BJ (cell line): Measurements from ENCODE around the gene PPIP5K2. TPM values are rescaled to one million over a fixed set of nuclear protein-coding genes. Genes with fewer than 3 reads are reported as not detected.

ENCODE experiments used
- CTCF ChIA-PET: fragments of 350-600 bp; formaldehyde crosslinking; extraction: SDS; loops from one replicate; lab custom pipeline; 2021; ENCODE audit warnings: antibody characterized with exemption, inconsistent platforms; lab: Yijun Ruan, JAX
- POLR2A ChIA-PET: fragments of 300-600 bp; sonication (Branson Sonifier 250); formaldehyde crosslinking; extraction: SDS; loops from one replicate; lab custom pipeline; 2021; ENCODE audit warnings: antibody characterized with exemption; lab: Charles Lee
- DNase-seq: peaks from one replicate; pipeline ENCODE4 v3.0.0-alpha.2; 2011; ENCODE audit warnings: low read depth
- H3K27me3 ChIP-seq: 2 replicates; pipeline ENCODE4 v1.6.0; 2011; ENCODE audit warnings: low read length; ENCODE audit not compliant: control insufficient read depth, insufficient read depth
- H3K36me3 ChIP-seq: 2 replicates; pipeline ENCODE4 v1.5.1; 2011; ENCODE audit warnings: low read length; ENCODE audit not compliant: control insufficient read depth, insufficient read depth
- H3K4me3 ChIP-seq: 2 replicates; pipeline ENCODE4 v1.5.1; 2011; ENCODE audit warnings: low read depth, mild to moderate bottlenecking, control low read depth, low read length
- polyA plus RNA-seq: library from polyadenylated mRNA; depleted of rRNA; stranded (reverse); fragments of >200 nt; gene quantifications from 2 replicates; pipeline ENCODE4 v1.2.3, GENCODE V29; 2011
- TF ChIP-seq, protein P1 (sequence below): IDR thresholded peaks from 2 replicates; pipeline ENCODE4 v1.5.1; 2011; ENCODE audit warnings: low read depth, mild to moderate bottlenecking, control low read depth, inconsistent platforms, low read length, moderate library complexity; ENCODE audit not compliant: insufficient read depth

PPIP5K2 gene
- polyA plus RNA-seq, 1 experiment, result 33.6 TPM

DNA sequence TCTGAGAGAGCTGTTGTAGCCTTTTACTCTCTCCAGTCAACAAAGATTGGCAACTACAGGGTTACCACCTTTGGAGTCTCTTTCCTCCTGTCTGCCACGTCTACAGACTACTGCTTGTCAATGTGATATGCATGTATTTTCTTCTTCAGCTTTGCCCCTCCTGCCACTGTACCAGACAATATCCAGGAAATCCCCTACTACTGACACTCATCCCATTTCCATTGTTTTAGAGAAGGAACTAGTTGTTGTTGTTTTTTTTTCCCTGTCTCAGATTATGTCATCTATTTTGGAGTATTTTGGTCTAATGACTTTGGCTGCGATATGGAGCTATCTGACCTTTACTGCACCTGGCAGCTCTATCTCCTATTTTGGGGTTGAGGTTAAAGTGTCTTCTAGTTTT, 88.4 kb downstream of the PPIP5K2 start:
- ChIA-PET POLR2A (interaction anchor here (0.6 kb wide), 1 partner anchor 253 kb away, joined by 3 read pairs; no protein-coding TSS in a partner anchor), CTCF (interaction anchor here (1.0 kb wide), 1 partner anchor 28 kb away, joined by 4 read pairs; no protein-coding TSS in a partner anchor)
- no peak for DNase-seq
- TF ChIP-seq, protein P1, sequence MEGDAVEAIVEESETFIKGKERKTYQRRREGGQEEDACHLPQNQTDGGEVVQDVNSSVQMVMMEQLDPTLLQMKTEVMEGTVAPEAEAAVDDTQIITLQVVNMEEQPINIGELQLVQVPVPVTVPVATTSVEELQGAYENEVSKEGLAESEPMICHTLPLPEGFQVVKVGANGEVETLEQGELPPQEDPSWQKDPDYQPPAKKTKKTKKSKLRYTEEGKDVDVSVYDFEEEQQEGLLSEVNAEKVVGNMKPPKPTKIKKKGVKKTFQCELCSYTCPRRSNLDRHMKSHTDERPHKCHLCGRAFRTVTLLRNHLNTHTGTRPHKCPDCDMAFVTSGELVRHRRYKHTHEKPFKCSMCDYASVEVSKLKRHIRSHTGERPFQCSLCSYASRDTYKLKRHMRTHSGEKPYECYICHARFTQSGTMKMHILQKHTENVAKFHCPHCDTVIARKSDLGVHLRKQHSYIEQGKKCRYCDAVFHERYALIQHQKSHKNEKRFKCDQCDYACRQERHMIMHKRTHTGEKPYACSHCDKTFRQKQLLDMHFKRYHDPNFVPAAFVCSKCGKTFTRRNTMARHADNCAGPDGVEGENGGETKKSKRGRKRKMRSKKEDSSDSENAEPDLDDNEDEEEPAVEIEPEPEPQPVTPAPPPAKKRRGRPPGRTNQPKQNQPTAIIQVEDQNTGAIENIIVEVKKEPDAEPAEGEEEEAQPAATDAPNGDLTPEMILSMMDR, result no peak
- Histone ChIP-seq H3K4me3 (no peak overlapping the region), H3K27me3 (no peaks in the 10 kb centered on the region), H3K36me3 (0 out of 2 replicates have a peak, but pooled peaks cover 2% of the 10 kb centered on the region)

DNA sequence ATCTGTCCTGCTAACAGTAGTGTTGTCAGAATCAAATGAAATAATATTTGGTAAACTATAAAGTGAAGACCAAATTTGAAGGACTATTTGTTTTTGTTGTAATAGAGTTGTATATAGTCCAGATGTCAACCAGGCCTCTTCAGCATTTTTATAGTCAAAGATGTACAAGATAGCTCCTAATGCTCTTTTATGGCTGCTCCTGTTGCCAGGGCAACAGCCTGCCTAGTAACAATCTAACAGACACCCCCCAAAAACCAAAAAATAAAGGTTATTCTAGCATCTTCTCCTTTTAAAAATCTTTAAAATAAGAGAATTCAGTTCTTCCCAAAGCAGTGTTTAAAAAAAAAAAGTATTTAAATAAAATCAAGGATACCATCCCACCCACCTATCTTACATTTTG, 89.0 kb downstream of the PPIP5K2 start:
- ChIA-PET POLR2A (no interaction called here), CTCF (interaction anchor here (1.0 kb wide), 1 partner anchor 29 kb away, joined by 4 read pairs; no protein-coding TSS in a partner anchor)
- H3K27me3 ChIP-seq, result no peaks in the 10 kb centered on the region
- H3K36me3 ChIP-seq, result 0 out of 2 replicates have a peak, but pooled peaks cover 2% of the 10 kb centered on the region
- no peak for DNase-seq
- H3K4me3 ChIP-seq, result no peak overlapping the region
- TF ChIP-seq, protein P1, result no peak

DNA sequence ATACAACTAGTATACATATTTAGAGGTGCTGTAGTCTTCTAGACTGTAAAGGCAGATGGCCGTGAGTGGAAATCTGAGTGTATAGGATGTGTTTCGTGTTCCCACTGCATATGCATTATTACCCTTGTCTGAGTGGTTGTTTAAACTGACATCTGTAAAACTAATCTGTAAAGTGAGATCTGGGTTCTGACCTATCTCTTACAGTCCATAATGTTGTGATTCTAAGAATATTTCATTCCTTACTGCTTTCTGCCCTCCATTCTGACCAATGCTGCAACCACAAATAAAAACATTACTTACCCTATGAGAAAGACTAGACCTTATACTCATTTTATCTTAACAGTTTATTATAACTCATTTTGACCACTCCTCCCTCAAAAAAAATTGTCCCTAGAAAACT, 90.9 kb downstream of the PPIP5K2 start:
- TF ChIP-seq, protein P1, result no peak
- POLR2A ChIA-PET, result no interaction called here
- DNase-seq, result no peak
- CTCF ChIA-PET, result interaction anchor here (1.4 kb wide), 1 partner anchor 14 kb away, joined by 10 read pairs; no protein-coding TSS in a partner anchor
- Histone ChIP-seq H3K27me3 (no peaks in the 10 kb centered on the region), H3K36me3 (0 out of 2 replicates have a peak, but pooled peaks cover 2% of the 10 kb centered on the region), H3K4me3 (no peak overlapping the region)

DNA sequence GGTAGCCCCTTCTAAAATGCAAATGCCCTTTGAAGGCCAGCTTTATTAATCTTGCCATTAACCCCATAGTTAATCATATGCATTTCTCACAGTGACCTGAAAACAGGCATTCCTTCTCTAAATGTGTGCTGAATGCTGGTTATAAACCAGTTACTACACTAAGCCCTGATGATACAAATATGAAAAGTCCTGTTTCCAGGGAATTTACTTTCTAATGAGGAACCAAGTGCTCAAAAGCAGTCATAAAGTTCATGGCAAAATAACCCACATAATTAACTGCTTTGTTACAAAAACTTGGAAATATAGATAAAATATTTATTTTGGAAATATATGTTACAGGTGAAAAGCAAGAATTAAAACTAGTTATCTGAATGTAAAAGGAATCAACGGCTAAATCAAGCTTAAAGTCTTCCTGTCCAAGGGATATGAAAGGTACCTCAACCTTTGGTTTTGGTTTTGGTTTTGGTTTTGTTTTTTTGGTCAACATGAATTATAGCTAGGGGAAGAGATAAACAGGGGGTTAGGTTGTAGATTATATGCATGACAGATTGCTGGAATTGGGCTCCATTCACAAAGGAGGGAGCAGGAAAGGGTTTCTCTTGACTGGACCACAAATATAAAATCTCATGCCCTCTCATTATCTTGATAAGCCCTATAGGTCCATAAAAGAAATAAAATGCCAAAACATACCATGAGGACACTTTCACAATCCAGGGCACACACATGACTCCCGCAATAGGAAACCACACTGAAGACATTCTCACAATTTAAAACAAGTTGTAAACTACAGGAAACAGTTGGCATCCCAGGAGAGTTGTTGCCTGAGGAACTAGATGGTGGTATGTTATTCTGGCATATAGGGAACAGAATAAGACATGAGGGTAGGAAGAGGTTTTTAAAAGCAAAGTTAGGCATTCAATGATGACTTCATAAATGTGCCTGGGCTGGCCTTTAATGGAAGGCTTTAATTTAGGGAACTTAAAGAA, 91.8 kb downstream of the PPIP5K2 start:
- Histone ChIP-seq H3K27me3 (no peaks in the 10 kb centered on the region), H3K36me3 (0 out of 2 replicates have a peak, but pooled peaks cover under 1% of the 10 kb centered on the region), H3K4me3 (no peak overlapping the region)
- DNase-seq, result no peak
- ChIA-PET POLR2A (no interaction called here), CTCF (interaction anchor here (1.4 kb wide), 1 partner anchor 13 kb away, joined by 10 read pairs; no protein-coding TSS in a partner anchor)
- TF ChIP-seq, protein P1, result no peak

DNA sequence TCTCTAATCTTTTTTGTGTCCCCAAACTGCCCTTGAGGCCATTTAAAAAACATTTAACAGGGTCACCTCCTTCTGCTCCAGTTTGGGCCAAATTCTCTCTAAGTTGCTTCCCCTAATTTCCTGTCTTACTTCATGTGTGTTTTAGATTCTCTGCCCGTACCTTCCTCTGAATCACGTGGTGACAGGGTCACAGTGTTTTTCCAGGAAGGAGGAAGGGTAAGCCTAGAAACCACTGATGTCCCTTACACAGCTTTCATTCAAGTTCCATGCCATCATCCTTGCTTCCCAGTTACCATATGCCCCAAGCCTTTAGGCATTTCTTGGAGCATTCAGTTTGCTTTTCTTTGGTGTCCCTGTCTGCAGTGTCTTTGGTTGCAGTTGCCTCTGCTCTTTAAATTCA, 96.0 kb downstream of the PPIP5K2 start:
- no peak for DNase-seq
- Histone ChIP-seq H3K4me3 (no peak overlapping the region), H3K36me3 (no peaks in the 10 kb centered on the region), H3K27me3 (no peaks in the 10 kb centered on the region)
- TF ChIP-seq, protein P1, result no peak
- CTCF ChIA-PET, result interaction anchor here (1.6 to 4.3 kb wide), 2 partner anchors 9 to 16 kb away, joined by 4 to 33 read pairs; no protein-coding TSS in a partner anchor
- POLR2A ChIA-PET, result no interaction called here
